ENCODE measurements around the gene NPM1. TPM values are rescaled to one million over a fixed set of nuclear protein-coding genes. Genes with fewer than 3 reads are reported as not detected.

NPM1 gene
- total and polyA plus RNA-seq, 12 donors, result 248 to 1,064 (median 465) TPM

DNA sequence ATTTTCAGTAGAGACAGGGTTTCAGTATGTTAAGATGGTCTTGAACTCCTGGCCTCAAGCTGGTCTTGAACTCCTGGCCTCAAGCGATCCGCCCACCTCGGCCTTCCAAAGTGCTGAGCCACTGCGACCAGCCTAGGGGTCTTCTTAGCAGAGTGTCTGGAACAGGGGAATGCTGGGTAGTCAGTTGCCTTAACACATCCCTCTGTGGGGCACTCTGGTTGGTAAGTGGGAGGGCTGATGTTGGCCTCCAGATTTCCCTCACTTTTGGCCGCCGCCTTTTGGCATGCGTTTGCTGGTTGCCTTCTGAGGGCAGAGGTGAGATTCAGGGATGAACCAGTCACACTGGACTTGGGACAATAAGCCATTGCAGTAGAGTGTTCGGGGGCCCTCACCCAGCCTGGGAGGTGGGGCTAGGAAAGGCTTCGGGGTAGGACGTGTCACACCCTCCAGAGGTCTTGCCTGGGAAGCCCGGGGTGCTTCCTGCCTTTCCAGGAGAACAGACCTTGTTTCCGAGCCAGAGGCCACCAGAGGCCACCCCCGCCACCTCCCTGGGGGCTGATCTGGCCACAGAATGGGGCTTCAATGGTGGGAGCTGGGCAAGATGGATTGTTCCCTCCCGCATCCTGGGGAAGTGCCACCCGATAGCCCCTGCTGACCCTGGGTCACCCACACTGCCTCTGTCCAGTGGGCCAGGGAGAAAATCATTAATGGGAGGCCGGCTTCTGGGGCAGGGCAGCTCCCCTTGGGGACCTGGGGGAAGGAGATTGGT lies 45.1 kb downstream of the NPM1 start:
- no peaks in the 10 kb centered on the region for H3K9me3 ChIP-seq
- no peaks in the 10 kb centered on the region for H3K27me3 ChIP-seq
- 77 to 78% methylated on average over 16 of the region's 16 CpGs for WGBS, 2 donors
- no peak overlapping the region for H3K4me3 ChIP-seq
- no peaks in the 10 kb centered on the region for H3K36me3 ChIP-seq
- peak overlapping the region in 4 of 10 donors; percentile 19 to 35 (median 27) for H3K27ac ChIP-seq
- TF ChIP-seq, protein P1, sequence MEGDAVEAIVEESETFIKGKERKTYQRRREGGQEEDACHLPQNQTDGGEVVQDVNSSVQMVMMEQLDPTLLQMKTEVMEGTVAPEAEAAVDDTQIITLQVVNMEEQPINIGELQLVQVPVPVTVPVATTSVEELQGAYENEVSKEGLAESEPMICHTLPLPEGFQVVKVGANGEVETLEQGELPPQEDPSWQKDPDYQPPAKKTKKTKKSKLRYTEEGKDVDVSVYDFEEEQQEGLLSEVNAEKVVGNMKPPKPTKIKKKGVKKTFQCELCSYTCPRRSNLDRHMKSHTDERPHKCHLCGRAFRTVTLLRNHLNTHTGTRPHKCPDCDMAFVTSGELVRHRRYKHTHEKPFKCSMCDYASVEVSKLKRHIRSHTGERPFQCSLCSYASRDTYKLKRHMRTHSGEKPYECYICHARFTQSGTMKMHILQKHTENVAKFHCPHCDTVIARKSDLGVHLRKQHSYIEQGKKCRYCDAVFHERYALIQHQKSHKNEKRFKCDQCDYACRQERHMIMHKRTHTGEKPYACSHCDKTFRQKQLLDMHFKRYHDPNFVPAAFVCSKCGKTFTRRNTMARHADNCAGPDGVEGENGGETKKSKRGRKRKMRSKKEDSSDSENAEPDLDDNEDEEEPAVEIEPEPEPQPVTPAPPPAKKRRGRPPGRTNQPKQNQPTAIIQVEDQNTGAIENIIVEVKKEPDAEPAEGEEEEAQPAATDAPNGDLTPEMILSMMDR (IDR thresholded peaks at IDR 0.05), result no peak
- intact Hi-C loops (cut with DNase I), result no loop called here
- DNase-seq (no peak), ATAC-seq (peak in 1 of 8 donors; percentile 20)
- H3K4me1 ChIP-seq, result peaks cover 0 to 51% (median 18%) of the 10 kb centered on the region in 9 donors

DNA sequence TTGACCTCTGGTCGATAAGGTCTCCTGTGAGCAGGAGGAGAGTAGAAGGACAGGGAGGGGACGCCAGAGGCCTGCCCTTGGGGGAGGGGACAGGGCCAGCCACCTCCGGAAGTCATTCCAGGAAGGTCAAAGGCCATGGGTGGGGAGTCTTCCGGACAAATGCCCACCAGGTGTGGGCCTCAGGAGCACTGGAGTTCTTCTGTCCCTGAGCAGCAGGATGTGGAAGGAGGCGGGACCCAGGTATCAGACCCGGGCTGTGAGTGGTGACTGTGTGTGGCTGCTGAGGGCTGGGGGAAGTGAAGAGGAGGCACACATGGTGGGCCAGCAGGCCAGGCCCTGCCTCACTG lies 45.7 kb downstream of the NPM1 start:
- H3K27ac ChIP-seq, result peak overlapping the region in 4 of 10 donors; percentile 19 to 35 (median 27)
- H3K4me1 ChIP-seq, result peaks cover 0 to 46% (median 13%) of the 10 kb centered on the region in 9 donors
- TF ChIP-seq, protein P1 (IDR thresholded peaks at IDR 0.05), result no peak
- H3K36me3 ChIP-seq, result no peaks in the 10 kb centered on the region
- no peak for DNase-seq
- H3K9me3 ChIP-seq, result no peaks in the 10 kb centered on the region
- H3K4me3 ChIP-seq, result no peak overlapping the region
- 52 to 62% methylated on average over 6 of the region's 6 CpGs for WGBS, 2 donors
- no peaks in the 10 kb centered on the region for H3K27me3 ChIP-seq
- ATAC-seq, result peak in 1 of 8 donors; percentile 36
- intact Hi-C loops (cut with DNase I), result no loop called here

DNA sequence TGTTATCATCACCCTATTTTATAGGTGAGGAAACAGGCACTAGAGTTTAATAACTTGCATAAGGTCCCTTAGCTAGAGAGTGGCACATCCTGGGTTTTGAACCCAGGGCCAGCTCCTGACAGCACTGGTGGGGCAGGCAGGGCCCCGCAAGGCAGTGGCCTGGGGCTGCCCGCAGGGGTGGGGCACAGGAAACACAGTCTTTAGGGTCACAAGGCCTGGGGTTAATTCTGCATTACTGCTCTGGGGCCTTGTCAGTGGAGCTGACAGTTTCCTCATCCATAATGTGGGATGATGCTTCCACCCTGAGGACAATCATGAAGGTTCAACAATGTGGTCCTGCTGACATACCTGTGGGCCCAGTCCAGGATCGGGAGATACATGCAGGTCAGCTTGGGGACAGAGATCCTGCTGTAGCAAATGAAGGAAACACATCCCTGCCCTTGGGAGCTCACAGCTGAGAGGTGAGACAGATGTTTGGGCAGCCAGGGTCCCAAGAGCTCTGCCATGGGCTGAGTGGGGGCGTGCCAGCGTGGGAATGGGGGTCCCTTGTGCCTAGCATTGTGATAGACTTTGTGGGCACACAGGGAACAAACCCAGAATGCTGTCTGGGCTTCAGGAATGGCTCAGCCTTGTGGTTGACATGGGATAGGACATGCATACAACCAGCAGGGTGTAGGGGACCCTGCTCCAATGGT lies 46.5 kb downstream of the NPM1 start:
- Histone ChIP-seq H3K4me3 (no peak overlapping the region), H3K9me3 (no peaks in the 10 kb centered on the region), H3K27ac (no peak overlapping the region), H3K4me1 (peaks cover 0 to 47% (median 19%) of the 10 kb centered on the region in 9 donors), H3K36me3 (no peaks in the 10 kb centered on the region), H3K27me3 (no peaks in the 10 kb centered on the region)
- DNase-seq (no peak), ATAC-seq (no peak)
- TF ChIP-seq, protein P1 (IDR thresholded peaks at IDR 0.05), result no peak
- intact Hi-C loops (cut with DNase I), result no loop called here
- WGBS, 2 donors, result 92 to 94% methylated on average over 5 of the region's 5 CpGs

DNA sequence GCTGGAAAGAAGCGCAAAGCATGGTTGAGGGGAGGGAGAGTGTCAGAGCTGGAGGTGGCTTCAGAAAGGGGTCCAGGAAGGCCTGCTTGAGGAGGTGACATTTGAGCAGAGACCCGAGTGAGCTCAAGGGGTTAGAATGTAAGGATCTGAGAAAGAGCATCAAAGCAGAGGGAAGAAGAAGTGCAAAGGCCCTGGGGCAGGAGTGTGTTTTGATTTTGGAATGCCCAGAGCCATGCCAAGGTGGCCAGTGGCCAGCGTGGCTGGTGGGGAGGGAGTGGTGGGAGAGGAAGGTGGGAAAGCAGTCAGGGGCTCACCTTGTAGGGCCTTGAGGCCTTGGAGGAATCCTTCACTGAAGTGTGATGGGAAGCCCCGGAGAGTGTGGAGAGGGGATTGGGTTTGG lies 47.2 kb downstream of the NPM1 start:
- Histone ChIP-seq H3K27ac (no peak overlapping the region), H3K9me3 (no peaks in the 10 kb centered on the region), H3K4me3 (no peak overlapping the region), H3K36me3 (no peaks in the 10 kb centered on the region), H3K27me3 (no peaks in the 10 kb centered on the region), H3K4me1 (peaks cover 3 to 54% (median 26%) of the 10 kb centered on the region in 9 donors)
- TF ChIP-seq, protein P1 (IDR thresholded peaks at IDR 0.05), result no peak
- ATAC-seq, result no peak
- intact Hi-C loops (cut with DNase I), result no loop called here
- 91 to 96% methylated on average over 4 of the region's 4 CpGs for WGBS, 2 donors
- no peak for DNase-seq

Measured in heart right ventricle (tissue), 16 donors.